Mucosa of stomach (tissue), 1 donor: ENCODE measurements around the gene KIF13A.
"Not testable (repeated sequence)": the region's sequence is repeated elsewhere in the genome, so short reads cannot be mapped to it uniquely, and the experiment has no call there.

Experiments
- H3K27me3 ChIP-seq: one replicate; pipeline ENCODE4 v1.7.0; 2013; ENCODE audit warnings: mild to moderate bottlenecking, low read length; ENCODE audit not compliant: control insufficient read depth, insufficient read depth
- H3K36me3 ChIP-seq: one replicate; pipeline ENCODE4 v1.7.0; 2013; ENCODE audit warnings: low read length; ENCODE audit not compliant: control insufficient read depth, insufficient read depth
- H3K4me1 ChIP-seq: one replicate; pipeline ENCODE4 v1.7.0; 2013; ENCODE audit warnings: mild to moderate bottlenecking, low read length; ENCODE audit not compliant: control insufficient read depth, insufficient read depth
- H3K4me3 ChIP-seq: one replicate; pipeline ENCODE4 v1.7.0; 2013; ENCODE audit warnings: low read length
- H3K9ac ChIP-seq: one replicate; pipeline ENCODE4 v1.7.0; 2013; ENCODE audit warnings: mild to moderate bottlenecking, low read length, moderate library complexity
- H3K9me3 ChIP-seq: one replicate; pipeline ENCODE4 v1.7.0; 2013; ENCODE audit warnings: mild to moderate bottlenecking, low read length, moderate library complexity; ENCODE audit not compliant: control insufficient read depth
- donor health status: Pancreatic carcinoma.

The KIF13A gene

DNA sequence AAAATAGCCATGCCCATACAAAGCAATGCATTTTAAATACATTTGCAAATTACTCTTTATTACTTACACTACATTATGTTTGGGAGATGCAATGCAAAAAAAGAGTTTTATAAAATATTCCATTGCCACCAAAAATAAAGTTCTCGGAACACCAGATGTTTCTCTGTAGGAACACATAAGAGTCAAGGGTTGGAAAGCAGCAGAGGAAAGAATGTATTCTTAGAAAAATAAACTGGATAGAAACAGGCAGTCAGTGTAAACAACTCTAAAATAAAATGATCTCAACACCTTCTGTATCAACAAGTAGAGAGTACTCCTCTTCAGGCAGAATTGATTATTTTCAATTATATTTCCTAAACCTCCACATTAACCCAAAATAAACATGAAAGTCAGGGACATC is 28.1 kb downstream of the KIF13A start:
- H3K9ac ChIP-seq: no peak overlapping the region
- no peaks in the 10 kb centered on the region for H3K9me3 ChIP-seq
- peaks cover 5% of the 10 kb centered on the region for H3K4me1 ChIP-seq
- no peaks in the 10 kb centered on the region for H3K36me3 ChIP-seq
- H3K4me3 ChIP-seq: no peak overlapping the region
- H3K27me3 ChIP-seq: no peaks in the 10 kb centered on the region

DNA sequence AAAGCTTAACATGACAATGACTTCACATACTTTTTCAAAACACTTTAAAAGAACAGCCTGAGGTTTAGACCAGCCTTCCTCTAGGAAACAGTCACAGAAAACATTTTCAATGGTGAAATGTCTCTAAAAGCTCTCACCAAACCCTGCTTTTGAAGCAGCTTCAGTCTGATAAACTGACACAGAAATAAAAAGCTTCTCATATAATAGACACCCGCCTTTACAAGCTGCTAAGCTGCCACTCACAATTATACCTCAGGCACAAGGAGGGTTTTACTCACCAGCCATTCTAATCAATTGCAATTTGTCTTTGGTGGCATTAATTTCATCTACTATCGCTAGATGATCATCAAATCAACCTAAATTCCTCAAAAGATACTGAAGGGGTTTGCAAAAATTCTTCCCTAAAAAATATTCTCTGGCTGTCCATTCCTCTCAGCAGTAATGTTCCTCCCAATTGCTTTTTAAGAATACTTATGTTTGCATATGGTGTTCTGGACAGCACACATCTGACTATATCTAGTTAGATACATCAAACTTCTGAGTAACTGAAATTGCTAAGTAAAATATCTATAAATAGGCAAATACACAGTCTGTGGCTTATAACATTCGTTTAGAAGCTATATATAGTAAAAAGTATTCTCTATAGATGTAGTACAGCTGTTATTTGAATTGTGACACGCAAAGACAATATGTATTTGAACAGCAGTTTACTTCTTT is 29.4 kb downstream of the KIF13A start:
- Histone ChIP-seq H3K9ac (no peak overlapping the region), H3K36me3 (no peaks in the 10 kb centered on the region), H3K4me1 (peaks cover 5% of the 10 kb centered on the region), H3K9me3 (no peaks in the 10 kb centered on the region), H3K4me3 (no peak overlapping the region), H3K27me3 (no peaks in the 10 kb centered on the region)

GRCh38 chr6:17957498-17957897 is 29.9 kb downstream of the KIF13A start:
- Histone ChIP-seq H3K36me3 (no peaks in the 10 kb centered on the region), H3K9me3 (no peaks in the 10 kb centered on the region), H3K4me3 (no peak overlapping the region), H3K4me1 (peaks cover 5% of the 10 kb centered on the region), H3K9ac (no peak overlapping the region), H3K27me3 (no peaks in the 10 kb centered on the region)

- Histone ChIP-seq H3K4me3 (no peak overlapping the region), H3K27me3 (no peaks in the 10 kb centered on the region), H3K9me3 (no peaks in the 10 kb centered on the region), H3K4me1 (peaks cover 5% of the 10 kb centered on the region), H3K9ac (no peak overlapping the region), H3K36me3 (no peaks in the 10 kb centered on the region)
Observed at GRCh38 chr6:17957086-17957485, 30.3 kb downstream of the KIF13A start.

DNA sequence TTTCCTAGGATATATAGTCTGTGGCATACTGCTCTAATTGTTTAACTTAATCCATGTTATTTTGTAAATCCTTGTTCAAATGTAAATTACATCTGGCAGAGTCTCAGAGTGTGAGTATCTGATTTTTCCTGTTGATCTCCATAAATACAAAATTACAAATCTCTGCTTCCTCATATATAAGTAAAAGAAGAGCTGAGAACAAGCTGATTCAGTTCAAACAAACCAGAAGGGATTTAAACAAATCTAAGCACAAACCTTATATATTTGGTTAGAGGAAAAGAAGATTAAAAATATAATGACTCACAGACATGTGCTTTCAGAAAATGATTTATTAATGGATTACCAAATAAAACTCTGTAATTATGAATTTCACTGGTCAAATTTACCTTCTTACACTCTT is 37.3 kb downstream of the KIF13A start:
- no peaks in the 10 kb centered on the region for H3K4me1 ChIP-seq
- H3K36me3 ChIP-seq: no peaks in the 10 kb centered on the region
- no peak overlapping the region for H3K4me3 ChIP-seq
- H3K9ac ChIP-seq: no peak overlapping the region
- no peaks in the 10 kb centered on the region for H3K9me3 ChIP-seq
- H3K27me3 ChIP-seq: no peaks in the 10 kb centered on the region

- no peaks in the 10 kb centered on the region for H3K36me3 ChIP-seq
- no peak overlapping the region for H3K4me3 ChIP-seq
- no peak overlapping the region for H3K9ac ChIP-seq
- H3K4me1 ChIP-seq: peaks cover 3% of the 10 kb centered on the region
- no peaks in the 10 kb centered on the region for H3K9me3 ChIP-seq
- no peaks in the 10 kb centered on the region for H3K27me3 ChIP-seq
Observed at GRCh38 chr6:17949168-17949567, 38.3 kb downstream of the KIF13A start.

- H3K27me3 ChIP-seq: no peaks in the 10 kb centered on the region
- H3K9ac ChIP-seq: no peak overlapping the region
- H3K4me1 ChIP-seq: peaks cover 5% of the 10 kb centered on the region
- no peaks in the 10 kb centered on the region for H3K9me3 ChIP-seq
- no peak overlapping the region for H3K4me3 ChIP-seq
- H3K36me3 ChIP-seq: no peaks in the 10 kb centered on the region
Observed at GRCh38 chr6:17948725-17949124, 38.7 kb downstream of the KIF13A start.

GRCh38 chr6:17947574-17947973 is 39.9 kb downstream of the KIF13A start:
- H3K36me3 ChIP-seq, H3K27me3 ChIP-seq, H3K9me3 ChIP-seq, H3K9ac ChIP-seq, H3K4me1 ChIP-seq, H3K4me3 ChIP-seq: not testable (repeated sequence)

GRCh38 chr6:17945575-17945974 is 41.9 kb downstream of the KIF13A start:
- Histone ChIP-seq H3K9ac (no peak overlapping the region), H3K9me3 (no peaks in the 10 kb centered on the region), H3K27me3 (no peaks in the 10 kb centered on the region), H3K36me3 (no peaks in the 10 kb centered on the region), H3K4me1 (peaks cover 5% of the 10 kb centered on the region), H3K4me3 (no peak overlapping the region)

DNA sequence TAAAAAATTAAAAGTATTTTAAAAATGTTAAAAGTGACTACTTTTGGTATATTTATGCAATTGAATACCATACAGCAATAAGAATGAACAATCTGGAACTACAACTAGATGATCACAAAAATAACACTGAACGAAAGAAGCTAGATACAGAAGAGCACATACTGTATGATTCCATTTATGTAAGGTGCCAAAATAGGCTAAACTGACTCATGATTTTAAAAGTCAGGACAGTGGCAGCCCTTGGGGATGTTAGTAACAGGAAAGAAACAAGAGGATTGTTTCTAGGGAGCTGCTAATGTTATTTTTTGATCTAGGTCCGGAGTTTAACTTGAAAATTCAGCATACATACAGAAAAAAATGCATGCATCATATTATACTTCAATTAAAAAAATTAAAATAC is 42.3 kb downstream of the KIF13A start:
- H3K4me1 ChIP-seq: peaks cover 5% of the 10 kb centered on the region
- H3K9ac ChIP-seq: no peak overlapping the region
- no peaks in the 10 kb centered on the region for H3K9me3 ChIP-seq
- H3K4me3 ChIP-seq: no peak overlapping the region
- H3K36me3 ChIP-seq: no peaks in the 10 kb centered on the region
- no peaks in the 10 kb centered on the region for H3K27me3 ChIP-seq

DNA sequence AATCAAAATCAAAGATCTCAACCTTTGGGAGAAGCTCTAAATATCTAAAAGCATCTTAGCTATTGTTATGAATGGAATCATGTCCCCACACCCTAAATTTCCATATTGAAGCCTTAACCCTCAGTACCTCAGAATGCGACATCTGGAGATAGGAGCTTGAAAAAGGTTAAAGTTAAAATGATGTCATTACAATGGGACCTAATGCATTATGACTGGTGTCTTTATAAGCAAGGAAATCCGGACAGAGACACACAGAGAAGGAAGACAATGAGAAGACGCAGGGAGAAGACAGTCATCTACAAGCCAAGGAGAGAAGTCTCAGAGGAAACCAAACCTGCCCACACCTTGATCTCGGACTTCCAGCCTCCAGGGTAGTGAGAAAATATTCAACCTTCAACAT is 46.1 kb downstream of the KIF13A start:
- H3K9me3 ChIP-seq: no peaks in the 10 kb centered on the region
- peaks cover 5% of the 10 kb centered on the region for H3K4me1 ChIP-seq
- H3K27me3 ChIP-seq: no peaks in the 10 kb centered on the region
- H3K4me3 ChIP-seq: no peak overlapping the region
- no peak overlapping the region for H3K9ac ChIP-seq
- H3K36me3 ChIP-seq: no peaks in the 10 kb centered on the region

- H3K27me3 ChIP-seq: no peaks in the 10 kb centered on the region
- H3K36me3 ChIP-seq: no peaks in the 10 kb centered on the region
- no peak overlapping the region for H3K9ac ChIP-seq
- H3K9me3 ChIP-seq: no peaks in the 10 kb centered on the region
- H3K4me3 ChIP-seq: no peak overlapping the region
- H3K4me1 ChIP-seq: peaks cover 5% of the 10 kb centered on the region
Observed at GRCh38 chr6:17940151-17940792, 47.2 kb downstream of the KIF13A start.
